BLaER1 treated with 17β-estradiol and CSF1 and Interleukin-3, amounts not matched to agents 10 nM and 100 nM (cell line): ENCODE measurements around the gene PCCB.

Source experiments
- H3K27ac ChIP-seq, 11 experiments: shearing (Covaris generic); formaldehyde crosslinking; 2 replicates each; pipeline ENCODE4 v1.8.1; 2022
- H3K27me3 ChIP-seq, 11 experiments: shearing (Covaris generic); formaldehyde crosslinking; 2 replicates each; pipeline ENCODE4 v1.8.1; 2022
- H3K36me3 ChIP-seq, 11 experiments: shearing (Covaris generic); formaldehyde crosslinking; 2 replicates each; pipeline ENCODE4 v1.8.1; 2022
- H3K4me1 ChIP-seq, 10 experiments: shearing (Covaris generic); formaldehyde crosslinking; 2 replicates each; pipeline ENCODE4 v1.8.1; 2022
- H3K4me2 ChIP-seq, 11 experiments: shearing (Covaris generic); formaldehyde crosslinking; 2 replicates each; pipeline ENCODE4 v1.8.1; 2022
- H3K4me3 ChIP-seq, 10 experiments: shearing (Covaris generic); formaldehyde crosslinking; 2 replicates each; pipeline ENCODE4 v1.8.1; 2022
- H3K9ac ChIP-seq, 11 experiments: shearing (Covaris generic); formaldehyde crosslinking; 2 replicates each; pipeline ENCODE4 v1.8.1; 2022
- H3K9me3 ChIP-seq, 11 experiments: shearing (Covaris generic); formaldehyde crosslinking; replicated peaks in 1 of 11; 2 replicates each; pipeline ENCODE4 v1.8.1; 2022
- H4K20me1 ChIP-seq, 11 experiments: shearing (Covaris generic); formaldehyde crosslinking; 2 replicates each; pipeline ENCODE4 v1.8.1; 2022
- Cebpa-rat ChIP-seq, 11 experiments: shearing (Covaris generic); IDR thresholded peaks; 2 replicates each; pipeline ENCODE4 v1.8.1; 2022

Gene PCCB

GRCh38 chr3:136276049-136276755, 26.1 kb downstream of the PCCB start:
- Histone ChIP-seq H3K9ac (no peak overlapping the region), H3K27me3 (no peaks in the 10 kb centered on the region), H3K4me2 (no peak overlapping the region), H3K9me3 (peaks cover 48 to 78% (median 69%) of the 10 kb centered on the region in 11 experiments), H3K36me3 (peaks cover 64 to 85% (median 79%) of the 10 kb centered on the region in 11 experiments), H3K27ac (no peak overlapping the region), H3K4me3 (no peak overlapping the region), H4K20me1 (no peaks in the 10 kb centered on the region; a peak in 1 of 22 replicates), H3K4me1 (peaks cover 0 to 3% (median under 1%) of the 10 kb centered on the region in 10 experiments; a peak in 10 of 20 replicates)
- no peak for TF ChIP-seq Cebpa-rat (IDR thresholded peaks at IDR 0.05)

- peaks cover 51 to 81% (median 72%) of the 10 kb centered on the region in 11 experiments for H3K9me3 ChIP-seq
- H3K9ac ChIP-seq, result no peak overlapping the region
- H3K36me3 ChIP-seq, result peaks cover 64 to 86% (median 80%) of the 10 kb centered on the region in 11 experiments
- H3K27me3 ChIP-seq, result no peaks in the 10 kb centered on the region
- no peak for TF ChIP-seq Cebpa-rat (IDR thresholded peaks at IDR 0.05)
- no peak overlapping the region for H3K27ac ChIP-seq
- peaks cover 6 to 12% (median 9%) of the 10 kb centered on the region in 10 experiments for H3K4me1 ChIP-seq
- no peak overlapping the region for H3K4me3 ChIP-seq
- H4K20me1 ChIP-seq, result no peaks in the 10 kb centered on the region; a peak in 1 of 22 replicates
- no peak overlapping the region for H3K4me2 ChIP-seq
These were observed 27.0 kb downstream of the PCCB start for GRCh38 chr3:136277115-136277514.

GRCh38 chr3:136277634-136278033, 27.5 kb downstream of the PCCB start:
- peaks cover 51 to 81% (median 72%) of the 10 kb centered on the region in 11 experiments for H3K9me3 ChIP-seq
- no peak overlapping the region for H3K4me3 ChIP-seq
- H3K27me3 ChIP-seq, result no peaks in the 10 kb centered on the region
- no peaks in the 10 kb centered on the region for H4K20me1 ChIP-seq
- H3K9ac ChIP-seq, result no peak overlapping the region
- no peak for TF ChIP-seq Cebpa-rat (IDR thresholded peaks at IDR 0.05)
- H3K4me1 ChIP-seq, result peaks cover 8 to 17% (median 15%) of the 10 kb centered on the region in 10 experiments
- H3K27ac ChIP-seq, result no peak overlapping the region
- H3K4me2 ChIP-seq, result no peak overlapping the region
- peaks cover 64 to 87% (median 80%) of the 10 kb centered on the region in 11 experiments for H3K36me3 ChIP-seq

GRCh38 chr3:136279092-136279491, 29.0 kb downstream of the PCCB start:
- peaks cover 49 to 68% (median 62%) of the 10 kb centered on the region in 11 experiments for H3K9me3 ChIP-seq
- H3K9ac ChIP-seq, result no peak overlapping the region
- peaks cover 68 to 89% (median 84%) of the 10 kb centered on the region in 11 experiments for H3K36me3 ChIP-seq
- no peaks in the 10 kb centered on the region for H4K20me1 ChIP-seq
- TF ChIP-seq Cebpa-rat (IDR thresholded peaks at IDR 0.05), result no peak
- no peaks in the 10 kb centered on the region for H3K27me3 ChIP-seq
- no peak overlapping the region; a peak in 1 of 20 replicates for H3K4me3 ChIP-seq
- H3K4me1 ChIP-seq, result peaks cover 8 to 23% (median 18%) of the 10 kb centered on the region in 10 experiments
- H3K27ac ChIP-seq, result no peak overlapping the region
- no peak overlapping the region for H3K4me2 ChIP-seq

- H3K27ac ChIP-seq, result no peak overlapping the region
- H3K4me1 ChIP-seq, result peaks cover 8 to 23% (median 18%) of the 10 kb centered on the region in 10 experiments
- TF ChIP-seq Cebpa-rat (IDR thresholded peaks at IDR 0.05), result no peak
- H3K9ac ChIP-seq, result no peak overlapping the region
- peaks cover 42 to 61% (median 49%) of the 10 kb centered on the region in 11 experiments for H3K9me3 ChIP-seq
- H3K36me3 ChIP-seq, result peaks cover 77 to 91% (median 84%) of the 10 kb centered on the region in 11 experiments
- no peaks in the 10 kb centered on the region for H3K27me3 ChIP-seq
- 0 out of 20 replicates have a peak overlapping the region, but pooled peaks of 1 of the 10 experiments have one; percentile 17 for H3K4me3 ChIP-seq
- H3K4me2 ChIP-seq, result peak overlapping the region in 1 of 11 experiments; percentile 78; a peak in 4 of 22 replicates
- no peaks in the 10 kb centered on the region for H4K20me1 ChIP-seq
These were observed 30.8 kb downstream of the PCCB start for GRCh38 chr3:136280961-136281360.

- Histone ChIP-seq H3K9me3 (peaks cover 40 to 55% (median 44%) of the 10 kb centered on the region in 11 experiments), H3K4me1 (peaks cover 8 to 23% (median 18%) of the 10 kb centered on the region in 10 experiments), H4K20me1 (no peaks in the 10 kb centered on the region), H3K4me2 (peak overlapping the region; percentile 50 to 78 (median 58); a peak in 21 of 22 replicates), H3K27me3 (no peaks in the 10 kb centered on the region), H3K27ac (peak overlapping the region in 6 of 11 experiments; percentile 14 to 40 (median 38); a peak in 7 of 22 replicates), H3K36me3 (peaks cover 77 to 91% (median 83%) of the 10 kb centered on the region in 11 experiments), H3K4me3 (no peak overlapping the region), H3K9ac (peak overlapping the region in 1 of 11 experiments; percentile 12; a peak in 1 of 22 replicates)
- no peak for TF ChIP-seq Cebpa-rat (IDR thresholded peaks at IDR 0.05)
These were observed 31.9 kb downstream of the PCCB start for GRCh38 chr3:136281966-136282520.

- TF ChIP-seq Cebpa-rat (IDR thresholded peaks at IDR 0.05), result no peak
- H3K36me3 ChIP-seq, result peaks cover 75 to 91% (median 78%) of the 10 kb centered on the region in 11 experiments
- no peak overlapping the region for H3K4me3 ChIP-seq
- H3K27me3 ChIP-seq, result no peaks in the 10 kb centered on the region
- H3K4me2 ChIP-seq, result no peak overlapping the region
- H3K9ac ChIP-seq, result no peak overlapping the region
- H3K27ac ChIP-seq, result no peak overlapping the region
- H4K20me1 ChIP-seq, result no peaks in the 10 kb centered on the region
- H3K9me3 ChIP-seq, result peaks cover 24 to 40% (median 29%) of the 10 kb centered on the region in 11 experiments
- peaks cover 8 to 23% (median 18%) of the 10 kb centered on the region in 10 experiments for H3K4me1 ChIP-seq
These were observed 33.5 kb downstream of the PCCB start for GRCh38 chr3:136283627-136284026.

- H3K27ac ChIP-seq, result no peak overlapping the region
- no peak for TF ChIP-seq Cebpa-rat (IDR thresholded peaks at IDR 0.05)
- H3K4me2 ChIP-seq, result peak overlapping the region in 1 of 11 experiments; percentile 2; a peak in 1 of 22 replicates
- no peaks in the 10 kb centered on the region for H3K27me3 ChIP-seq
- H3K4me3 ChIP-seq, result no peak overlapping the region
- H3K9me3 ChIP-seq, result peaks cover 0 to 15% (median 7%) of the 10 kb centered on the region in 11 experiments; a peak in 6 of 22 replicates
- H3K36me3 ChIP-seq, result peaks cover 63 to 96% (median 78%) of the 10 kb centered on the region in 11 experiments
- no peaks in the 10 kb centered on the region for H4K20me1 ChIP-seq
- H3K9ac ChIP-seq, result no peak overlapping the region
- H3K4me1 ChIP-seq, result no peaks in the 10 kb centered on the region; a peak in 1 of 20 replicates
These were observed 41.2 kb downstream of the PCCB start for GRCh38 chr3:136291302-136291701.

- H3K9me3 ChIP-seq, result peaks cover 0 to 15% (median 6%) of the 10 kb centered on the region in 11 experiments; a peak in 5 of 22 replicates
- no peak for TF ChIP-seq Cebpa-rat (IDR thresholded peaks at IDR 0.05)
- H3K4me3 ChIP-seq, result no peak overlapping the region
- H3K4me1 ChIP-seq, result no peaks in the 10 kb centered on the region; a peak in 1 of 20 replicates
- no peak overlapping the region for H3K9ac ChIP-seq
- H3K27me3 ChIP-seq, result no peaks in the 10 kb centered on the region
- H3K4me2 ChIP-seq, result no peak overlapping the region
- H3K27ac ChIP-seq, result no peak overlapping the region
- peaks cover 61 to 96% (median 80%) of the 10 kb centered on the region in 11 experiments for H3K36me3 ChIP-seq
- no peaks in the 10 kb centered on the region; a peak in 1 of 22 replicates for H4K20me1 ChIP-seq
These were observed 42.4 kb downstream of the PCCB start for GRCh38 chr3:136292500-136292899.
